ENCODE measurements around the gene CKAP5.

CKAP5 gene

GRCh38 chr11:46698597-46698996, 147.5 kb downstream of the CKAP5 start:
- no peak for DNase-seq (ENCODE audit: low read depth)

GRCh38 chr11:46697723-46698122, 148.4 kb downstream of the CKAP5 start:
- no peak for DNase-seq (ENCODE audit: low read depth)

GRCh38 chr11:46697303-46697702, 148.8 kb downstream of the CKAP5 start:
- DNase-seq (ENCODE audit: low read depth) = no peak

- no peak for DNase-seq (ENCODE audit: low read depth)
Observed at GRCh38 chr11:46696212-46696558, 149.9 kb downstream of the CKAP5 start.

GRCh38 chr11:46695345-46696211, 150.5 kb downstream of the CKAP5 start:
- no peak for DNase-seq (ENCODE audit: low read depth)

GRCh38 chr11:46694607-46695006, 151.5 kb downstream of the CKAP5 start:
- no peak for DNase-seq (ENCODE audit: low read depth)

- DNase-seq (ENCODE audit: low read depth) = no peak
Observed at GRCh38 chr11:46694072-46694471, 152.0 kb downstream of the CKAP5 start.

- DNase-seq (ENCODE audit: low read depth) = no peak
Observed at GRCh38 chr11:46693597-46694012, 152.5 kb downstream of the CKAP5 start.
